ENCODE data around the gene L2HGDH. TPM values are rescaled to one million over a fixed set of nuclear protein-coding genes. Genes with fewer than 3 reads are reported as not detected.

The L2HGDH gene
- total RNA-seq, 4 donors from 2014 or later: 0.80 to 73.3 (median 8.3) TPM

DNA sequence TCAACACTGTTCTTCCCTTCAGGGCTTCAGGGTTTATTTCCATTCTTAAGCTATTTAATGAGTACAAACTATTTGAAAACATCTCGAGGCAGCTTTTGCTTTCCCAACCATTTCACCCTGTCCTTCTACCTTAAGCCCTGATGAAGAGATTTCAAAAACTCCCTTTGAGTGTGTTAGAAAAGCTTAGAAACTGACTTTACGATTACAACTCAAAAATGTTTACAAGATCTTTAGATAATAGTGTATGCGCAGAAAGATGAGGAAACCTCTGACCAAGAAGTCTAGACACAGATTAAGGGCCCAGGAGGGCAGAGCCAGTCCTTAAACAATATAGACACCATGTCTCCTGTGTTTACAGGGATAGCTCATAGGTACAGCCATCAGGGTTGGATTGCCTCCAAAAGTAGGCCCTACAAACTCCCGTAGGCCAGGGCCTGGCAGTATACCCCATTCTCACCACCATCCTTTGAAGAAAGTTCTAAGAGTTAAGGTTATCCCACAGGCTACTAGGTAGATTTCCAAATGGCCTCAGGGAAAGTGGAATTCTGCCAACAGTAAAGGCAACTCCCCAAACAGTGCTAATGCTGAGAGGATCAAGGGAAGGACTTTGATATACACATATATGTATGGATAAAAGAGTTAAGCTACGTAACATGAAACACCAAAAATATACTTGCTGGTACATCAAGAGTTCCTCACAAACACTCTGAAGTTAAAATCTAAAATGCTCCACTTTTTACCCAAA lies 69.3 kb downstream of the L2HGDH start:
- H3K4me1 ChIP-seq: peaks cover 0 to 2% (median 0%) of the 10 kb centered on the region in 4 donors
- intact Hi-C loops (cut with DNase I; ENCODE audit: low total_unique reads) (no loop called here), in situ Hi-C loops (cut with MboI; ENCODE audit: low pct_ligation_motif_present in 1 of 4, low pct_unique_long_range_greater_than_20kb in 1 of 4, low sequenced_read_pairs in 3 of 4) (no loop called here)
- no peaks in the 10 kb centered on the region for H3K36me3 ChIP-seq
- no peak for DNase-seq
- H3K27me3 ChIP-seq: no peaks in the 10 kb centered on the region
- 85 to 98% methylated on average over 4 to 5 of the region's 5 CpGs for WGBS, 2 donors (ENCODE audit: low coverage in 1 of 2)
- no peak overlapping the region for H3K27ac ChIP-seq
- TF ChIP-seq POLR2AphosphoS5 (IDR thresholded peaks at IDR 0.05) (no peak), CTCF (IDR thresholded peaks at IDR 0.05) (no peak), POLR2A (IDR thresholded peaks at IDR 0.05) (no peak), EP300 (IDR thresholded peaks at IDR 0.05; ENCODE audit: low read depth) (no peak)
- H3K4me3 ChIP-seq: no peak overlapping the region
- no peaks in the 10 kb centered on the region for H3K9me3 ChIP-seq

DNA sequence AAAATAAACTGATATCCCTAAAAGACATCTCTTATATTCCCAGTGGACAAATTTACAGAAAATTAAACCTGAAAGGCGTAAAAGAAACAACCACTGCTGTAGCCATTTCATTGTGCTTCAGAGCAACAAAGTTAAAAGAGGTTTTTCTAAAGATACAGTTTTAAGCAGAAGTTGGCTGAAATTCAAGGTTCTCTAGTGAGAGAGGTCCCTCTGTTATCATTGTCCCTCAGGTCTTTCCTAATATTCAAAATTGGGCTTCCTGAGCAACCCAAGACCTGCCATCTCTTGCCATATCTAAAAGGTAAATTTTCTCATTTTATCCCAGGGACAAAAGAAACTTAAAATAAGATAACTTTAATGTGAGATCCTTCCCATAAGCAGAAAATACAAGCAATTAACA lies 69.9 kb downstream of the L2HGDH start:
- Histone ChIP-seq H3K36me3 (no peaks in the 10 kb centered on the region), H3K27ac (no peak overlapping the region), H3K4me3 (no peak overlapping the region), H3K9me3 (no peaks in the 10 kb centered on the region), H3K4me1 (peaks cover 0 to 4% (median 0%) of the 10 kb centered on the region in 4 donors), H3K27me3 (no peaks in the 10 kb centered on the region)
- intact Hi-C loops (cut with DNase I; ENCODE audit: low total_unique reads): no loop called here
- in situ Hi-C loops (cut with MboI; ENCODE audit: low pct_ligation_motif_present in 1 of 4, low pct_unique_long_range_greater_than_20kb in 1 of 4, low sequenced_read_pairs in 3 of 4): no loop called here
- DNase-seq: no peak
- no peak for TF ChIP-seq CTCF (IDR thresholded peaks at IDR 0.05)
- TF ChIP-seq POLR2AphosphoS5 (IDR thresholded peaks at IDR 0.05): no peak
- TF ChIP-seq EP300 (IDR thresholded peaks at IDR 0.05; ENCODE audit: low read depth): no peak
- no peak for TF ChIP-seq POLR2A (IDR thresholded peaks at IDR 0.05)
- 95 to 100% methylated on average over 1 of the region's 1 CpG for WGBS, 2 donors (ENCODE audit: low coverage in 1 of 2)

- Histone ChIP-seq H3K4me3 (no peak overlapping the region), H3K27ac (peak overlapping the region in 2 of 4 donors; percentile 0 to 9), H3K9me3 (no peaks in the 10 kb centered on the region), H3K4me1 (peaks cover 0 to 4% (median under 1%) of the 10 kb centered on the region in 4 donors), H3K36me3 (no peaks in the 10 kb centered on the region), H3K27me3 (no peaks in the 10 kb centered on the region)
- in situ Hi-C loops (cut with MboI; ENCODE audit: low pct_ligation_motif_present in 1 of 4, low pct_unique_long_range_greater_than_20kb in 1 of 4, low sequenced_read_pairs in 3 of 4) (no loop called here), intact Hi-C loops (cut with DNase I; ENCODE audit: low total_unique reads) (no loop called here)
- TF ChIP-seq POLR2AphosphoS5 (IDR thresholded peaks at IDR 0.05): no peak
- TF ChIP-seq POLR2A (IDR thresholded peaks at IDR 0.05): no peak
- TF ChIP-seq EP300 (IDR thresholded peaks at IDR 0.05; ENCODE audit: low read depth): no peak
- TF ChIP-seq CTCF (IDR thresholded peaks at IDR 0.05): no peak
- no peak for DNase-seq
- WGBS, 2 donors (ENCODE audit: low coverage in 1 of 2): 17 to 32% methylated on average over 3 of the region's 3 CpGs
These were observed 74.6 kb downstream of the L2HGDH start for GRCh38 chr14:50237427-50237826.

DNA sequence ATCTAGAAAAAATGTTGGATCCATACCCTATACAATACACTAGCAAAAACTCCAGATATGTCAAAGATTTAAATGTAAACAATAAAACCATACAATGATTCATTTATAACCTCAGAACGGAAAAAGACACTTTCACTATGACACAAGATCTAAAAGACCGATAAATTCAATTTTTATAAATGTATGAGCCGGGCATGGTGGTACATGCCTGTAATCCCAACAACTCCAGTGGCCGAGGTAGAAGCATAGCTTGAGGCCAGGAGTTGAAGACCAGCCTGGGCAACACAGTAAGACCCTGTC lies 78.1 kb downstream of the L2HGDH start:
- in situ Hi-C loops (cut with MboI; ENCODE audit: low pct_ligation_motif_present in 1 of 4, low pct_unique_long_range_greater_than_20kb in 1 of 4, low sequenced_read_pairs in 3 of 4) (no loop called here), intact Hi-C loops (cut with DNase I; ENCODE audit: low total_unique reads) (no loop called here)
- Histone ChIP-seq H3K36me3 (no peaks in the 10 kb centered on the region), H3K27ac (no peak overlapping the region), H3K27me3 (no peaks in the 10 kb centered on the region), H3K4me3 (no peak overlapping the region), H3K4me1 (peaks cover 8 to 20% (median 15%) of the 10 kb centered on the region in 4 donors), H3K9me3 (no peaks in the 10 kb centered on the region)
- no peak for TF ChIP-seq POLR2AphosphoS5 (IDR thresholded peaks at IDR 0.05)
- TF ChIP-seq CTCF (IDR thresholded peaks at IDR 0.05): no peak
- TF ChIP-seq POLR2A (IDR thresholded peaks at IDR 0.05): no peak
- no peak for TF ChIP-seq EP300 (IDR thresholded peaks at IDR 0.05; ENCODE audit: low read depth)
- WGBS, 2 donors (ENCODE audit: low coverage in 1 of 2): 77 to 82% methylated on average over 4 of the region's 4 CpGs
- no peak for DNase-seq
